Fibroblast of lung (primary cell): ENCODE results near the gene SLC4A5.

ENCODE experiments used
- CTCF ChIP-seq, 2 donors: IDR thresholded peaks in 1 of 2; conservative IDR thresholded peaks in 1 of 2; 1 replicate in 1 of 2; 2 replicates in 1 of 2; pipeline ENCODE4 v1.5.1; 2011 to 2012; ENCODE audit warnings: low read length in 2 of 2, control low read depth in 1 of 2, inconsistent platforms in 1 of 2, low read depth in 1 of 2, mild to moderate bottlenecking in 1 of 2
- EZH2 ChIP-seq: IDR thresholded peaks from 2 replicates; pipeline ENCODE4 v1.5.1; 2012; ENCODE audit warnings: low read length, control low read depth, mild to moderate bottlenecking; ENCODE audit errors: missing control alignments

GRCh38 chr2:74269667-74270066 lies 73.5 kb downstream of the SLC4A5 start:
- TF ChIP-seq CTCF (conservative IDR thresholded peaks at IDR 0.05 in 1 of 2, IDR thresholded peaks at IDR 0.05 in 1 of 2; ENCODE audit: low read depth in 1 of 2, low read length in 2 of 2) (no peak), EZH2 (no peak)
